Nephron progenitor cell (in vitro differentiated cells): Measurements from ENCODE around the gene RABGAP1.

Experiments used
- DNase-seq: peaks from one replicate; pipeline ENCODE4 v3.0.0; 2021
- H3K27ac Mint-ChIP-seq: 2 replicates; pipeline ENCODE4 v1.8.0; 2021; ENCODE audit warnings: mild to moderate bottlenecking, moderate library complexity, mixed read lengths
- H3K27me3 Mint-ChIP-seq: 2 replicates; pipeline ENCODE4 v1.8.0; 2021; ENCODE audit warnings: mild to moderate bottlenecking, low read depth, mixed read lengths; ENCODE audit not compliant: poor library complexity
- H3K36me3 Mint-ChIP-seq: 2 replicates; pipeline ENCODE4 v1.8.0; 2021; ENCODE audit warnings: low read depth, mixed read lengths
- H3K4me1 Mint-ChIP-seq: 2 replicates; pipeline ENCODE4 v1.8.0; 2021; ENCODE audit warnings: mixed read lengths
- H3K4me3 Mint-ChIP-seq: 2 replicates; pipeline ENCODE4 v1.8.0; 2021; ENCODE audit warnings: mild to moderate bottlenecking, moderate library complexity, mixed read lengths
- H3K9me3 Mint-ChIP-seq: 2 replicates; pipeline ENCODE4 v1.8.0; 2021; ENCODE audit warnings: mild to moderate bottlenecking, moderate library complexity, mixed read lengths
- TF ChIP-seq, protein P1 (sequence below): fragments of 200-600 bp; sonication (generic); IDR thresholded peaks from 2 replicates; pipeline ENCODE4 v1.5.0; 2021; ENCODE audit warnings: antibody characterized with exemption

The RABGAP1 gene

DNA sequence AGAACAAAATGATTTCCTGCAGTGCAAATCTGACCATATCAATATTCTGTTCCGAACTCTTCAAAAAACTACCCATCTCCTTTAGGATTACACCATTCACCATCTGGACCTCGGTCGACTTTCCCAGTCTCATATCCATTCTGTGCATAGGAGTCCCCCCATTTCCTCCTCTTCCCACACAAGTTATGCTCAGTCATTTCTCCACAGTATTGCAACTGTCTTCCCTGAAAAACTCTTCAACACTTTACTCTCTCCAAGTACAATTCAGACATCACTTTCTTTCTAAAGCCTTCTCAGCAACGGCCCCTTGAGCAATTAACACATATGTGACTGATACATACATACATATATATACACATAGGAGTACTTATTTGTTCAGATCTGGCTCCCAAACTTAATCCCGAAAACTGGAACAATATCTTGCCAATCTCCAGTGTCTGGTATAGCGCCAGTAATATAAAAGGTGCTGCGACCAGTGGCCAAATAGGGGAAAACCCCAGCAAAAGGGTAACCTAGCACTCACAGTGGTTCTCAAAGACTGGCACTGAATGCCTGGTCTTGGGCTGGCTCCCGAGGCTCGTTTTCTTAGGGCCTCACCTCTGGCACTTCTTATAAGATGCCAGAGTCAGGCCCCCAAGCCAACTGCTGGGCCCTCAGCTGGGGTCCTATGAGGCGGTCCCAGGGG is 10.1 kb upstream of the RABGAP1 start:
- no peak for DNase-seq
- TF ChIP-seq, protein P1, sequence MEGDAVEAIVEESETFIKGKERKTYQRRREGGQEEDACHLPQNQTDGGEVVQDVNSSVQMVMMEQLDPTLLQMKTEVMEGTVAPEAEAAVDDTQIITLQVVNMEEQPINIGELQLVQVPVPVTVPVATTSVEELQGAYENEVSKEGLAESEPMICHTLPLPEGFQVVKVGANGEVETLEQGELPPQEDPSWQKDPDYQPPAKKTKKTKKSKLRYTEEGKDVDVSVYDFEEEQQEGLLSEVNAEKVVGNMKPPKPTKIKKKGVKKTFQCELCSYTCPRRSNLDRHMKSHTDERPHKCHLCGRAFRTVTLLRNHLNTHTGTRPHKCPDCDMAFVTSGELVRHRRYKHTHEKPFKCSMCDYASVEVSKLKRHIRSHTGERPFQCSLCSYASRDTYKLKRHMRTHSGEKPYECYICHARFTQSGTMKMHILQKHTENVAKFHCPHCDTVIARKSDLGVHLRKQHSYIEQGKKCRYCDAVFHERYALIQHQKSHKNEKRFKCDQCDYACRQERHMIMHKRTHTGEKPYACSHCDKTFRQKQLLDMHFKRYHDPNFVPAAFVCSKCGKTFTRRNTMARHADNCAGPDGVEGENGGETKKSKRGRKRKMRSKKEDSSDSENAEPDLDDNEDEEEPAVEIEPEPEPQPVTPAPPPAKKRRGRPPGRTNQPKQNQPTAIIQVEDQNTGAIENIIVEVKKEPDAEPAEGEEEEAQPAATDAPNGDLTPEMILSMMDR = no peak
- peaks cover 18% of the 10 kb centered on the region for H3K4me1 Mint-ChIP-seq
- H3K36me3 Mint-ChIP-seq = peaks cover 14% of the 10 kb centered on the region
- H3K27ac Mint-ChIP-seq = no peak overlapping the region
- peaks cover 5% of the 10 kb centered on the region for H3K27me3 Mint-ChIP-seq
- no peak overlapping the region for H3K4me3 Mint-ChIP-seq
- H3K9me3 Mint-ChIP-seq = no peaks in the 10 kb centered on the region

DNA sequence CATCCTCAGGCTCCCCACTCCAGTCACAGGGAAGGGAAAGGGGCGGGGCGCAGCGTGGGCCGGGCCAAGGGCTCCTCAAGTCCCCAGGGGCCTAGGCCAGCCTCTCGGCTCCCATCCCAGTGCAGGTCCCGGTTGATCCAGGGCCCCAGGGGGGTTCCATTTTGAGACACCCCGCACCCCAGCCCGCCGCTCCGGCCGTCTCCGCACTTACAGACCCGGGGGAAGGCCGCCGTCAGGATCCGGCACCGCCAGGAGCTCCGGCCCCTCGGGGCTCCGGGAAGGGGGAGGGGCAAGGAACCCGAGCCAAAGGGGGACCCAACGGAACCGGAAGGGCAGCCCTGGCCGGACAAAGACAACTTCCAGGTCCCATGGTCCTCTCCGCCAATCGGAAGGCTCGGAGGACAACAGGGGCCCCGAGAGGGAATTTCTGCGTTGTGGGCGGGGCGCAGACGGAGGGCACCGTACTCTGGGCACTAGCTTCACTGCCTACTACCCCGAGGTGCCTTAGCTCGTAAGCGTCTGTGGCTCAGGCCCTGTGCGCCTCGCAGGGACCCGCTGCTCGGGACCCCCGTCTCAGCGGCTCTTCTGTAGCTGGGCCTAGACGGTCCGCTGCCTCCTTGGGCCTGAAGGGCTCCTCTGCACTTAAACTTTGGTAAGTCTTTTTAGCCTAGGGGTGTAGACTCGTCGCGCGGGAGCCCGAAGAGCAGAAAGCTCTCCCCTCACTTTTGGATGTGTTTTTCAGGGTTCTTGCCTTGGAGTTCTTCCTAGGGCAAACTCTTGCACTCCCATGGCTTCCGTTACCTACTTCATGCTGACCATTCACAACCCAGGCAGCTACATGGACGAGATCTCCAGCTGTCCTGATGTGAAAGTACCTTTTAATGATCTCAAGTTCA is 9.3 kb upstream of the RABGAP1 start, which contains the start of gene ZBTB26:
Gene ZBTB26, minus strand, starts transcription at position 287 of the 896 bp plus-strand sequence. CDS start 11,578 bp downstream, outside the sequence.
- H3K27me3 Mint-ChIP-seq = peaks cover 5% of the 10 kb centered on the region
- peaks cover 18% of the 10 kb centered on the region for H3K4me1 Mint-ChIP-seq
- H3K9me3 Mint-ChIP-seq = no peaks in the 10 kb centered on the region
- H3K36me3 Mint-ChIP-seq = peaks cover 20% of the 10 kb centered on the region
- H3K4me3 Mint-ChIP-seq = no peak within 1 kb of the TSS
- H3K27ac Mint-ChIP-seq = peak within 1 kb of the TSS; percentile 98
- peak; percentile 92 for DNase-seq
- TF ChIP-seq, protein P1 = no peak

GRCh38 chr9:122936464-122936863 is 4.4 kb upstream of the RABGAP1 start:
- H3K27ac Mint-ChIP-seq = no peak overlapping the region
- peaks cover 44% of the 10 kb centered on the region for H3K36me3 Mint-ChIP-seq
- DNase-seq = no peak

DNA sequence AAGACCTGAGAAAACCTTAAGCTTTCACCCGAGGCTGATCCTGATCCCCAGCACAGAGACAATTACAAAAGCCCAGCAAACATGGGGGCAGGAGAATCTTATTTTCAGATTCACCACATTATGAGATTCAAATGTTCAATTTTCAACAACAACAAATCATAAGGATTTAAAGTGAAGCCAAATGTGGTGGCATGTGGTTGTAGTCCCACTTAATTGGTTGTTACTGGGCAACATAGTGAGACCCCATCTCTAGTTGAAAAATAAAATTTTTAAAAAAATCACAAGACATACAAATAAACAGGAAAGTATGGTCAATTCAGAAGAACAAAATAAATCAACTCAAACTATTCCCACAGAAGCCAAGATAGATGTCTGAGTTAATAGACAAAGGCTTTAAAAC is 3.9 kb upstream of the RABGAP1 start:
- peaks cover 46% of the 10 kb centered on the region for H3K36me3 Mint-ChIP-seq
- H3K4me1 Mint-ChIP-seq = peaks cover 33% of the 10 kb centered on the region
- no peak overlapping the region for H3K4me3 Mint-ChIP-seq
- no peaks in the 10 kb centered on the region for H3K9me3 Mint-ChIP-seq
- TF ChIP-seq, protein P1 = no peak
- no peak for DNase-seq
- H3K27ac Mint-ChIP-seq = no peak overlapping the region
- H3K27me3 Mint-ChIP-seq = peaks cover 5% of the 10 kb centered on the region

More at GRCh38 chr9:122936464-122936863, 4.4 kb upstream of the RABGAP1 start:
- Mint-ChIP-seq H3K9me3 (no peaks in the 10 kb centered on the region), H3K27me3 (peaks cover 5% of the 10 kb centered on the region), H3K4me3 (no peak overlapping the region), H3K4me1 (peaks cover 29% of the 10 kb centered on the region)
- TF ChIP-seq, protein P1 = no peak

GRCh38 chr9:122939601-122940000 is 1.2 kb upstream of the RABGAP1 start:
- Mint-ChIP-seq H3K4me3 (no peak overlapping the region), H3K27me3 (no peaks in the 10 kb centered on the region), H3K27ac (no peak overlapping the region), H3K36me3 (peaks cover 49% of the 10 kb centered on the region), H3K9me3 (no peaks in the 10 kb centered on the region), H3K4me1 (peaks cover 27% of the 10 kb centered on the region)
- no peak for DNase-seq
- TF ChIP-seq, protein P1 = no peak
